ENCODE measurements around the gene MAGOHB.
"Not testable (repeated sequence)": the region's sequence is repeated elsewhere in the genome, so short reads cannot be mapped to it uniquely, and the experiment has no call there.

Gene MAGOHB

GRCh38 chr12:10590966-10591365 is 22.4 kb downstream of the MAGOHB start:
- no peak for TF ChIP-seq ZNF274 (IDR thresholded peaks at IDR 0.05; ENCODE audit: low read depth, low read length)

GRCh38 chr12:10584415-10584814 is 29.0 kb downstream of the MAGOHB start:
- TF ChIP-seq ZNF274 (IDR thresholded peaks at IDR 0.05; ENCODE audit: low read depth, low read length) = no peak
- H3K4me3 ChIP-seq (ENCODE audit: low read length) = no peak overlapping the region

More at GRCh38 chr12:10590966-10591365, 22.4 kb downstream of the MAGOHB start:
- H3K4me3 ChIP-seq (ENCODE audit: low read length) = no peak overlapping the region

- TF ChIP-seq ZNF274 (IDR thresholded peaks at IDR 0.05; ENCODE audit: low read depth, low read length) = no peak
- H3K4me3 ChIP-seq (ENCODE audit: low read length) = no peak overlapping the region
These were observed 30.7 kb downstream of the MAGOHB start for GRCh38 chr12:10582704-10583103.

GRCh38 chr12:10582133-10582532 is 31.3 kb downstream of the MAGOHB start:
- H3K4me3 ChIP-seq (ENCODE audit: low read length) = not testable (repeated sequence)

GRCh38 chr12:10574307-10574706 is 39.1 kb downstream of the MAGOHB start:
- no peak for TF ChIP-seq ZNF274 (IDR thresholded peaks at IDR 0.05; ENCODE audit: low read depth, low read length)
- H3K4me3 ChIP-seq (ENCODE audit: low read length) = no peak overlapping the region

- H3K4me3 ChIP-seq (ENCODE audit: low read length) = not testable (repeated sequence)
These were observed 41.4 kb downstream of the MAGOHB start for GRCh38 chr12:10572021-10572490.

GRCh38 chr12:10571141-10571540 is 42.3 kb downstream of the MAGOHB start:
- TF ChIP-seq ZNF274 (IDR thresholded peaks at IDR 0.05; ENCODE audit: low read depth, low read length) = no peak
- no peak overlapping the region for H3K4me3 ChIP-seq (ENCODE audit: low read length)

GRCh38 chr12:10567813-10568212 is 45.6 kb downstream of the MAGOHB start:
- H3K4me3 ChIP-seq (ENCODE audit: low read length) = no peak overlapping the region

GRCh38 chr12:10563966-10564365 is 49.4 kb downstream of the MAGOHB start:
- TF ChIP-seq ZNF274 (IDR thresholded peaks at IDR 0.05; ENCODE audit: low read depth, low read length) = no peak
- no peak overlapping the region for H3K4me3 ChIP-seq (ENCODE audit: low read length)

More at GRCh38 chr12:10567813-10568212, 45.6 kb downstream of the MAGOHB start:
- TF ChIP-seq ZNF274 (IDR thresholded peaks at IDR 0.05; ENCODE audit: low read depth, low read length) = no peak

GRCh38 chr12:10563002-10563401 is 50.4 kb downstream of the MAGOHB start:
- TF ChIP-seq ZNF274 (IDR thresholded peaks at IDR 0.05; ENCODE audit: low read depth, low read length) = no peak
- H3K4me3 ChIP-seq (ENCODE audit: low read length) = no peak overlapping the region

GRCh38 chr12:10562306-10562933 is 51.0 kb downstream of the MAGOHB start:
- no peak for TF ChIP-seq ZNF274 (IDR thresholded peaks at IDR 0.05; ENCODE audit: low read depth, low read length)

GRCh38 chr12:10559244-10559643 is 54.2 kb downstream of the MAGOHB start:
- TF ChIP-seq ZNF274 (IDR thresholded peaks at IDR 0.05; ENCODE audit: low read depth, low read length) = no peak

More at GRCh38 chr12:10562306-10562933, 51.0 kb downstream of the MAGOHB start:
- H3K4me3 ChIP-seq (ENCODE audit: low read length) = no peak overlapping the region

GRCh38 chr12:10558789-10559188 is 54.6 kb downstream of the MAGOHB start:
- no peak overlapping the region for H3K4me3 ChIP-seq (ENCODE audit: low read length)
- TF ChIP-seq ZNF274 (IDR thresholded peaks at IDR 0.05; ENCODE audit: low read depth, low read length) = no peak

More at GRCh38 chr12:10559244-10559643, 54.2 kb downstream of the MAGOHB start:
- H3K4me3 ChIP-seq (ENCODE audit: low read length) = no peak overlapping the region

GRCh38 chr12:10558301-10558700 is 55.1 kb downstream of the MAGOHB start:
- H3K4me3 ChIP-seq (ENCODE audit: low read length) = no peak overlapping the region
- TF ChIP-seq ZNF274 (IDR thresholded peaks at IDR 0.05; ENCODE audit: low read depth, low read length) = no peak

- TF ChIP-seq ZNF274 (IDR thresholded peaks at IDR 0.05; ENCODE audit: low read depth, low read length) = no peak
- H3K4me3 ChIP-seq (ENCODE audit: low read length) = no peak overlapping the region
These were observed 55.6 kb downstream of the MAGOHB start for GRCh38 chr12:10557766-10558165.

- no peak for TF ChIP-seq ZNF274 (IDR thresholded peaks at IDR 0.05; ENCODE audit: low read depth, low read length)
- H3K4me3 ChIP-seq (ENCODE audit: low read length) = peak overlapping the region; percentile 12; the same call in 1 of the 2 replicates
These were observed 56.1 kb downstream of the MAGOHB start for GRCh38 chr12:10557329-10557728.

All from GM08714 (cell line).